SU-DHL-6 (cell line): ENCODE data around the gene RING1.

ENCODE experiments used
- EZH2phosphoT487 ChIP-seq: fragments of 200-600 bp; sonication (generic), shearing (Covaris generic); conservative IDR thresholded peaks from 2 replicates; pipeline ENCODE4 v1.6.1; 2018; ENCODE audit warnings: mild to moderate bottlenecking, antibody characterized with exemption, low read length, moderate library complexity, mixed read lengths
- TF ChIP-seq, protein P1 (sequence below): fragments of 200-600 bp; sonication (generic); IDR thresholded peaks from one replicate; pipeline ENCODE4 v1.5.1; 2017; ENCODE audit warnings: antibody characterized with exemption, mild to moderate bottlenecking, low read length, moderate library complexity; ENCODE audit not compliant: insufficient read depth, poor library complexity, severe bottlenecking

DNA sequence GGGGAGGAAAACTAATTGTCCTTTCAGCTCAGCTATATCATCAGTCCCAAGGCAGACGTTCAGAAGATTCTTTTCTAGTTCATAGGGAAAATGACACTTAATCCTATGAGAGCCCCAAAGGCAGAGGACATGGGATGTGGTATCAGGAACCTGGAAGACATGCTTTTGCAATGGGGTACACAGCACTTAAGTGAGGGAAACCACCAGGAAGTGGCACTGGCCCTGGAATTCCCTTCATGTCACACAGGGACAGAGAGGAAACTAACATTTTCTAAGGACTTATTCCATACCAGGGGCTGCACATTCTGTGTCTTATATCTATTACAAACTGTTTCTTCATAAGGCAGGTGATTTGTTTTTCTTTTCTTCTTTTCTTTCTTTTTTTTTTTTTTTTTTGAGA, 35.2 kb downstream of the RING1 start:
- TF ChIP-seq, protein P1, sequence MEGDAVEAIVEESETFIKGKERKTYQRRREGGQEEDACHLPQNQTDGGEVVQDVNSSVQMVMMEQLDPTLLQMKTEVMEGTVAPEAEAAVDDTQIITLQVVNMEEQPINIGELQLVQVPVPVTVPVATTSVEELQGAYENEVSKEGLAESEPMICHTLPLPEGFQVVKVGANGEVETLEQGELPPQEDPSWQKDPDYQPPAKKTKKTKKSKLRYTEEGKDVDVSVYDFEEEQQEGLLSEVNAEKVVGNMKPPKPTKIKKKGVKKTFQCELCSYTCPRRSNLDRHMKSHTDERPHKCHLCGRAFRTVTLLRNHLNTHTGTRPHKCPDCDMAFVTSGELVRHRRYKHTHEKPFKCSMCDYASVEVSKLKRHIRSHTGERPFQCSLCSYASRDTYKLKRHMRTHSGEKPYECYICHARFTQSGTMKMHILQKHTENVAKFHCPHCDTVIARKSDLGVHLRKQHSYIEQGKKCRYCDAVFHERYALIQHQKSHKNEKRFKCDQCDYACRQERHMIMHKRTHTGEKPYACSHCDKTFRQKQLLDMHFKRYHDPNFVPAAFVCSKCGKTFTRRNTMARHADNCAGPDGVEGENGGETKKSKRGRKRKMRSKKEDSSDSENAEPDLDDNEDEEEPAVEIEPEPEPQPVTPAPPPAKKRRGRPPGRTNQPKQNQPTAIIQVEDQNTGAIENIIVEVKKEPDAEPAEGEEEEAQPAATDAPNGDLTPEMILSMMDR, result no peak
- no peak for TF ChIP-seq EZH2phosphoT487
